GM19043 (cell line): ENCODE measurements around the gene DLGAP5.
A peak's percentile ranks its signal among the peaks of the same experiment; 100 is the strongest.

ENCODE experiments used
- ATAC-seq: cut with Tn5 transposase; IDR thresholded peaks from one replicate; pipeline ENCODE4 v1.9.1; 2021; ENCODE audit warnings: low read depth; ENCODE audit not compliant: unreplicated experiment

The DLGAP5 gene

GRCh38 chr14:55188686-55189295 lies 2.6 kb downstream of the DLGAP5 start:
- no peak for ATAC-seq

DNA sequence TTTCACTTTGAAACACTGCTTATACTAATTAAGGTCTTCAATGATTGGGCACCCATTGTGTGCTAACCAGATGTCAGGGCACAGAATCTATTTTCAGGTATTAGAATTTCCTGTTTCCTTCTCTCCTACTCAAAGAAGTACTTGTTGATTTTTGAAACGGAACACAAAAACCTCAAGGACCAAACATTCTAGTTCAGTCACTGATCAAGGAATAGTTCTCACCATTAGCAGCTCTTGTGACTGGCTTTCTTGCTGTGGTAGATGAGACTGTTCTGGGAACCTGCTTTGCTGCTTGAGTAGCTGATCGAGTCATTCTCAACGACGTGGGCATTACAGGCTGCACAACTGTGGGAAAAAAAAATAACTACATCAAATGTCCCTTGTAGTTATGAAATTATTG lies 11.0 kb downstream of the DLGAP5 start:
- ATAC-seq, result peak; percentile 84

GRCh38 chr14:55180006-55180405 lies 11.4 kb downstream of the DLGAP5 start:
- no peak for ATAC-seq

DNA sequence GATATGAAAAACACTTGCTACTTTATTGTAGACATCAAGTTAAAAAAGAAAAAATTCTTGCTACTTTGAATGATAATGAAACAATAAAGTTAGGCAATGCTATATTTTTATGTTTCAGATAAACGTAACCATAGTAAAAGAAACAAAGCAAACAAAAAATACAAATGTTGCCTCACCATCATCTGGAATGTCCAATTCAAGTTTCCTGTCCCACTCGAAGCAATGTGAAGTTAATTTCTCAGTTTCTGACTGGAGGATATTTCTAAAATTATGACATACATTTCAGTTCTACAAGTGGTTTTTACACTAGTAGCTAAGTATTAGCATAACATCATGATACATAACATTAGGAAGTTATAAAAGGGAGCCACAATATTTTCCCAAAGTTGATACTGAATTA lies 20.9 kb downstream of the DLGAP5 start:
- no peak for ATAC-seq

DNA sequence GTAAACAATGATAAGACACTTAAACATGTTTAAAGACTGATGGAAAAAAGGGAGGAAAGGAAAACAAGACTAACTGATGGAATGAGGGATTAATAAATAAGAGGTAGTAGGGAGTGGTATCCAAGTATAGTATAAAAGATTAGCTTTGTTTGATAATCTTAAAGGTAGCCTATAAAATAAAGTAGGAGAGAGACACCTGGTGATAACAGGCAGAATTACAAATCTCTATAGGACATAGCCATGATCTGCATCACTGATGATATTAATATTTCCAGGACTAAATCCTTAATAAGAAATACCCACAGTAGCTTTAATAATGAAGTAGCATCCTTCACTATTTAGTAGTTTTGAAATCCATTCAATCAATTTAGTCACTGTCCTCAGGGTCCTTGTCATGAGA lies 30.4 kb downstream of the DLGAP5 start:
- no peak for ATAC-seq

DNA sequence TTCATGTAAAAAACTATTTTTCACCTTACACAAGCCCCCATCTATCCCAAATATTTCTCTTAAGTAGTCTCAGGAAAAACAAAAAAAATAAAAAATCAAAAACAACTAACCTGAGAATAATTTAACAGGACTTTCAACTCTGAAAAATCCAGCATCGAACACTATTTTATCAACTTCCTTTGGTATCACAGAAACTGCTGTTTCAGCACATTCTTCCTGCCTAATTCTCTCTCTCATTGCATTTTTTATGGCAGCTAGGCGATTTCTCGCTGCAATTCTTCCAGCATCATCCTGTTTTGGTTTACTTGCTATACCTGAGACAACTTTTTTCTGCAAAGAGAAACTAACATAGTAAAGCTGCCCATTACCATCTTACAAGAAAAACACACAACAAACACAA lies 33.0 kb downstream of the DLGAP5 start:
- no peak for ATAC-seq

GRCh38 chr14:55157080-55157479 lies 34.3 kb downstream of the DLGAP5 start:
- no peak for ATAC-seq

DNA sequence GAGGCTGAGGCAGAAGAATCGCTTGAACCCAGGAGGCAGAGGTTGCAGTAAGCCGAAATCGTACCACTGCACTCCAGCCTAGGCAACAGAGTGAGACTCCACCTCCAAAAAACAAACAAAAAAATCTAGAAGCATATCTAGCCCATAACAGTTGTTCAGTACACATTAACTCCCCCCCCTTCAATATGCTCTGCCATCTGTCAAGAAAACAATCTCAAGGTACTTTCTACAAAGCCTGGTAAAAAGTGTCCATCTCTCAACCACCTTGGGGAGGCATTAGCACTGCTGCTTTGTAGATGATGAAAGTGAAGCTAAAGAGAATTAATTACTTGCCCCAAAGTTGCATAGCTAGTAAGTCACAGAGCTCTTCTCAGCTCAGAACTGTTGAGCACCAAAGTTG lies 37.4 kb downstream of the DLGAP5 start:
- no peak for ATAC-seq

DNA sequence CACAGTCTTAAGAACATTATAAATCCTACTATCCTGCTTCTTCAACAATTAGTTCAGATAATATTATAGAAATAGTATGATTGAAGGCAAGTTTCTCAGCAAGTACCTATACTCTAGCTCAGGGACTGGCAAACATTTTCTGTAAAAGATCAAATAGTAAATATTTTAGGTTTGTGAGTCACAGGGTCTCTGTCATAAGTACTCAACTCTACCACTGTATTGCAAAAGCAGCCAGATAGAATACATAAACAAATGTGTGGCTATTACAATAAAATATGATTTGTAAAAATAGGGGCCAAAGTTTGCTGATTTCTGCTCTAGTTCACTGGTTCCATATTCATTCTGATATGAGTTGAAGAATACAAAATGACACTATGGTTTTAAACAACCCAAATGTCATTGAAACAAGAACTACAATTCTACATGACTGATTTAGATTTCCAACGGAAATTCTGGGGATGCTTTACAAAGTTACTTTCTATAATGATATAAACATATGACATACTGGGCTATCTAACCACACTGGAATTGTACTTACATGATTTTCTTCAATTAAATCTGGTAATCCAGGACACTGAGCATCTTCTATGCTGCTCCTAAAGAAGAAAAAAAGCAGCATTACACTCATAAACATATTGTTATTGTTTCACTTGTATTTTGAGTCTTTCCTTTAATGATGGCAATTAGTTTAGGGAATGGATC lies 39.2 kb downstream of the DLGAP5 start:
- ATAC-seq, result no peak

GRCh38 chr14:55151601-55152000 lies 39.8 kb downstream of the DLGAP5 start:
- ATAC-seq, result no peak

- no peak for ATAC-seq
These were observed 45.0 kb downstream of the DLGAP5 start for GRCh38 chr14:55146425-55146824.

DNA sequence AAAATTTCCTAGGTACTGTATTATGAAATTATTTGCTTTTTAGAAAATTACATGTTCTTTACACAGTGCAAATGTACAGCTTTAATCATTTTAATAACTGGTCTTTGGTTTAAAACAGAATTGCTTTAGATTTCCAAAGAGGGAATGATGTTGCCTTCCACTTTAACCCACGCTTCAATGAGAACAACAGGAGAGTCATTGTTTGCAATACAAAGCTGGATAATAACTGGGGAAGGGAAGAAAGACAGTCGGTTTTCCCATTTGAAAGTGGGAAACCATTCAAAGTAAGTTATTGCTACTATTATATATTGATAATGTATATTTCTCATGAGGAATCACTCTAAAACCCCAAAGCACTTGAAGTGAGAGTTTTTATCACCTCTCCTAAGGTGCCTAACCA lies 48.9 kb downstream of the DLGAP5 start:
- ATAC-seq, result no peak

DNA sequence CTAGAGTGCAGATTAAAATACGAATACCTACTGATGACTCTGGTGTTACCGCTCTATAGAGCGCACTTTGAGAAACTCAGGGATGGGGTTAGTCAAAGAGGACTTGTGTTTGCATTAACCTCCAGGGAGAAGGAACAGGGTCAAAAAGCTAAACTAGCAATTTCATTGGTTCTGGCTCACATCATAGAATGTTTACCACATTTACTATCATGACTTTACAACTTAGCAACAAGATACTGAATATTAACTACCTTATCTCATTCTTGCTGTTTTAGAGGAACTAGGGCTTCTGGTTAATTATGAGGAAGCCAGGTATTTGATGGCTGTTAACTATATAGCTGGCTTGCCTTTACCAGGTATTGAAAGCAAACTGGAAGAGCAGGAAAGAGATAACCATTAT lies 49.6 kb downstream of the DLGAP5 start:
- ATAC-seq, result no peak

GRCh38 chr14:55139696-55140509 lies 51.5 kb downstream of the DLGAP5 start:
- ATAC-seq, result no peak

DNA sequence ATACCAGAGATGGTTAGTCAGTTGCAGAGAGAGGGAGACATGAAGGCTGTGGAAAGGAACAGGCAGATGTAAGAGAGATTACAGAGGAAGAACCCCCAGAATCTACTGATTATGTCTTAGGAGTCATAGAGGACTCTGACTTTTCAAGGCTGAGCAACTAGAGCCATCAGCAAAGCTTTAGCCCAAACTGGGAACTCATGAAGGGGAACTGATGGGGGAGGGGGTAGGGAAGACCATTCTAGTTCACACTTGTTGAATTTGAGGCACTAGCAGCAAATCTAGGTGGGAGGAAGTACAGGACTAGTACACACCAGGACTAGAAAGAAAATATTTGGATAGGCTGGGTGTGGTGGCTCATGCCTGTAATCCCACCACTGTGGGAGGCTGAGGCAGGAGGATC lies 52.2 kb downstream of the DLGAP5 start:
- no peak for ATAC-seq

DNA sequence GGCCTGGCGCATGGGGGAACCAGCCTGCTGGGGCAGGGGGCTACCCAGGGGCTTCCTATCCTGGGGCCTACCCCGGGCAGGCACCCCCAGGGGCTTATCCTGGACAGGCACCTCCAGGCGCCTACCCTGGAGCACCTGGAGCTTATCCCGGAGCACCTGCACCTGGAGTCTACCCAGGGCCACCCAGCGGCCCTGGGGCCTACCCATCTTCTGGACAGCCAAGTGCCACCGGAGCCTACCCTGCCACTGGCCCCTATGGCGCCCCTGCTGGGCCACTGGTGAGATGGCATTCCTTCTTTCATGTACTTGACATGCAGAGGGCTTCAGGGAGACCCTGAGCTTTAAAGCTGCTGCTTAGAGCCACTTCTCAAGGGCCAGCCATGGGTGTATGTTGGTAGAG lies 53.3 kb downstream of the DLGAP5 start:
- ATAC-seq, result no peak

DNA sequence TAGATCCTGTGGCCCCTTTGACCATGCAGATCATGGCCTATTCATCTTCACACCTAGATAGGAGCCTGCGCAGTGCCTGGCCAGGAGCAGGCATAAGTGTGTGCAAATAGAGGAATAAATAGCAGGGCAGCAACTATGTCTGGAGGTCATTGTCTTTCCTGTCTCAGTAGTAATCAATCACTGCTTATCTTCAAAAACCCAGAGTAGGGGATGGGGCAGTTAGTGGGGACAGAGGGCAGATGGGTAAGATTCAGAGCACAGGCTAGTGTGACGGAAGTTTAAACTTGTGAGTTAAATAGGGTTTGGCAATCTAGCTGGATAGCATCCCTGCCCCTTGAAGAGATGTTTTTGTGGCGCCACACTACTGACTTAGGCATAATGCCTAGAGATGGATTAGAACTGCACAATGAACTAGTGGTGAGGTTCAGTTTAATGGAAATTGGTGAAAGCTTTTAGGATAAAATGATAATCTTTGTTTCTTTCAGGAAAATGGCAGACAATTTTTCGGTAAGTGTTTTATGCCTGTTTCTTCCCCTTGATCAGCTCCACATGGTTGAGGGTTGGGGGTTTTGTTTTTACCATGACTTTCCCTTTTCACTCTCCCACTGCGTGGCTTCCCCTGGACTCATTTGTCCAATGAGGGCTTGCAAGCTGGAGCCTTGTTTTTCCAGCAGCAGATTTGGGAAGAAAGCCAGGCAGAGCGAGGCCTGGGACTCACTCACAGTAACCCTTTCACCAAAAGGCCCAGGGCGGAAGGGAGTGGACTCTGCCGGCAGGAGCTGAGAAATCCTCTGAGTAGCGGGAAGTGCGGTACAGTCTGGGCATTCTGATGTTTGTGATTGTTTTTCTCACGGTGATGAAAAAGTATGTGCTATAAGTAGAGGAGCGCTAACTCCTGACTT lies 54.2 kb downstream of the DLGAP5 start:
- no peak for ATAC-seq

DNA sequence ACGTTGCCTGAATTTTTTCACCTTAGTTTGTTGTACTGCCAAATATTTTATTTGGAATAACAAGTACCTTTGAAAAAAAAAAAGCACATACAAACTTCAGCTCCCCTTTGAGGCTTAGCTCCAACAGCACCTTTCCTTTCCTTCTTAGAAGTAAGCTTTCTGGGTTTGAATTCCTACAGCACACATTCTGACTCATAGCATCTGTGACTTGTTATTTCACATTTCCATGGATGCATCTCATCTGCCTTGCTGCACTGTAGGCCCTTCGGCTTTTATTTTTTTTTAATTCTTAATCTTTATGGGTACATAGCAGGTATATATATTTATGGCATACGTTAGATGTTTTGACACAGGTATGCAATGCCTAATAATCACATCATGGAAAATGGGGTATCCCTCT lies 55.1 kb downstream of the DLGAP5 start:
- ATAC-seq, result no peak

- ATAC-seq, result no peak
These were observed 58.0 kb downstream of the DLGAP5 start for GRCh38 chr14:55133416-55133815.

DNA sequence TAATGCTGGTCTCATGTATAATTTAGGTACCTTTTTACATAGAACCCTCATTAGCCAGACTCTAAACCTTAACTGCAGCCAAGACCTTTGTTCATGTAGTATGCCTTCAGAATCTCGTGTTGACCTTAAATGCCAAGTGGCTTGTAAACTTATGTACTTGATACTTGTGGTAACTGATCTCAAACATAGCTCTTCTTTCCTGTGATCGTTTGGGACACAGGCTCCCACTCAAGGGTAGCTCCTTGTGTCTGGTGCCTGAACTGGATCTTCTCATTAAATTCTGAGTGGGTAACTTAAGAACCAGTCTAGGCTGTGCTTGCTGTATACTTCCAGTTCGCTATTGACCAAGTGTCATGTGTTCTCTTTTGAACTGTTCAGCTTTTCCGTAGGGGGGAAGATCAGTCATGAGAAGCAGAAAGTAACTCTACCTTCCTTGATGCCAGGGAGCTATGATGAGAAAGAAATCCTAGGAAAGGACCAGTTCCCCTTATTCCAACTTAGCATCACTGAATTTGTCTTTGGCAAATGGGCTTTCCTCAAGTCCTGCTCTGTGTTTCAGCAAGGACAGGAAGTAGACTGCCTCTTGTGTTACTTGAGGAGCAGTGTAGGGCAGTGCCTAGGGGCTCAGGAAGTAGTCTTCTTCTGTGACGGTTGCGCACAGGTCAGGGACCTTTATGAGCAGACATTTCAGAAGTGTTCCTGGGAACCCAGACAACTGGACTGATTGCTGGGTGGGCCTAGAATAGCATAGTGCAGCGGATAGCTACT lies 59.8 kb downstream of the DLGAP5 start:
- ATAC-seq, result no peak
